Fibroblast of mammary gland (primary cell): ENCODE data around the gene PPP1CC.

Experiments used
- DNase-seq: peaks from one replicate; pipeline ENCODE4 v3.0.0-alpha.2; 2010; ENCODE audit warnings: low read depth
- H3K4me3 ChIP-seq: 2 replicates; pipeline ENCODE4 v1.5.1; 2011; ENCODE audit warnings: low read depth, mild to moderate bottlenecking, low read length, moderate library complexity; ENCODE audit not compliant: control insufficient read depth
- TF ChIP-seq, protein P1 (sequence below): conservative IDR thresholded peaks from 2 replicates; pipeline ENCODE4 v1.5.1; 2011; ENCODE audit warnings: low read depth, low read length, inconsistent platforms; ENCODE audit not compliant: control insufficient read depth, insufficient read depth

Gene PPP1CC

DNA sequence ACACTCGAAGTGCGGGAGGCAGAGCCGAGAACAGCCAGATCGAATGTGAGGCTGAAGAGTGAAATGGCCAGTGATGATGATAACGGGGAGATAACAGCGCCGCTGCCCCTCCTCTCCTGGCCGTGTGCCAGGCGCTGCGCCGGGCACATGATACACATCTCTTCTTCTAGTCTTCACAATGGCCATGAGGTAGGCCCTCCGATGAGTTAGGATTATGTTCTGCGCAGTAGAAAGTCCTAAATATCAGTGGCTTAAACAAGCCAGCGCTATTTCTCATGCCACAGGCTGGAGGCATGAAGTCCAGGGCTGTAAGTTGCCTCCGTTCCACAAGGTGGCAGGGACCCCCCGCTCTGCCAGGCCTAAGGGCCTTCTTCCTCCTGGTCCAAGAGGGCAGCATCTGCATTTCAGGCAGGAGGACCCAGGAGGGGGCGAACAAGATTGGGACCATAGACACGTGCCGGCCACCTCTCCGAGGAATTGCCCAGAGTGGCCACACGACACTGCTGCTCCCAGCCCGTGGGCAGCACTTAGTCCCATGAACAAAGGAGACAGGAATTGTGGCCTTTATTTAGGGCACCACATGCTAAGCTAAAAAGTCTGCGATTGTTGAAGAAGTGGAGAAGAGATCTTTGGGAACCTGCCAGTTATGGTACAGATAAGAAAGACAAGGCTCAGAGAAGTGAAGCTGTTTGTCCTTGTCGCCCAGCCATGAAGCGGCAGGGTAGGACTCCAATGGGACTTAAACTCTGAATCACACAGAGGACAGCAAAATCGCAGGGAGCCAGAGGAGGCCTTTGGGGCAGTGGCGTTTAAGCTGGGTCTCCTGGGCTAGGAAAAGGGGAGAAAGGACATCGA, 42.9 kb downstream of the PPP1CC start:
- TF ChIP-seq, protein P1, sequence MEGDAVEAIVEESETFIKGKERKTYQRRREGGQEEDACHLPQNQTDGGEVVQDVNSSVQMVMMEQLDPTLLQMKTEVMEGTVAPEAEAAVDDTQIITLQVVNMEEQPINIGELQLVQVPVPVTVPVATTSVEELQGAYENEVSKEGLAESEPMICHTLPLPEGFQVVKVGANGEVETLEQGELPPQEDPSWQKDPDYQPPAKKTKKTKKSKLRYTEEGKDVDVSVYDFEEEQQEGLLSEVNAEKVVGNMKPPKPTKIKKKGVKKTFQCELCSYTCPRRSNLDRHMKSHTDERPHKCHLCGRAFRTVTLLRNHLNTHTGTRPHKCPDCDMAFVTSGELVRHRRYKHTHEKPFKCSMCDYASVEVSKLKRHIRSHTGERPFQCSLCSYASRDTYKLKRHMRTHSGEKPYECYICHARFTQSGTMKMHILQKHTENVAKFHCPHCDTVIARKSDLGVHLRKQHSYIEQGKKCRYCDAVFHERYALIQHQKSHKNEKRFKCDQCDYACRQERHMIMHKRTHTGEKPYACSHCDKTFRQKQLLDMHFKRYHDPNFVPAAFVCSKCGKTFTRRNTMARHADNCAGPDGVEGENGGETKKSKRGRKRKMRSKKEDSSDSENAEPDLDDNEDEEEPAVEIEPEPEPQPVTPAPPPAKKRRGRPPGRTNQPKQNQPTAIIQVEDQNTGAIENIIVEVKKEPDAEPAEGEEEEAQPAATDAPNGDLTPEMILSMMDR, result no peak
- no peak overlapping the region for H3K4me3 ChIP-seq
- DNase-seq, result no peak

DNA sequence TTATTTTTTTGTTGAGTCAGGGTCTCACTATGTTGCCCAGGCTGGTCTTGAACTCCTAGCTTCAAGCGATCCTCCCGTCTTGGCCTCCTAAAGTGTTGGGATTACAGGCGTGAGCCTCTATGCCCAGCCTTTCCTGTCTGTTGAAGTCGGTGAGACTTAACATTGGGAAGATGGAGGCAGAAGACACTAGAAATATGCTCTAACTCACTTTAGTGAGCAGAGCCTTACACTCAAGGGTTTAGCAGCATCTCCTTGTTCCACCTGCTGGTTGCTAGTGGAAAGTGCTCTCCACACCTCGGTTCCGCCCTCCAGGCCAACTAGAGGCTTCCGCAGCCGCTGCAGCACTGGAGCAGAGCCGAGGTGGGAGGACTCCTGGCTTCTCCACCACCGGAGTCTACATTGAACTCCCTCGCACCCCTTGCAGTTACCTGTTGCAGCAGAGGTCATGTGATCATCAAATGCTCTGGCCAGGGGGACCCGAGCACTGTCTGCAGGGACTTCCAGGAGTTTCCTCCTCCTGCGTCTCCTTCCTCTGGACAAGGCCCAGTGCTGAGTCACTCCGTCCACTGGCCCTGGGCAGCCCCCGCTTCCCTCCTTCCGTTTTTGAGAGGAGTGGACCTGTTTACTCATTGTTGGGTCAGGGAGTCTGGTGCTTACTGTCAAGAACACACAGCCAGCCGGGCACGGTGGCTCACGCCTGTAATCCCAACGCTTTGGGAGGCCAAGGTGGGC, 44.4 kb downstream of the PPP1CC start:
- DNase-seq, result peak; percentile 92
- TF ChIP-seq, protein P1, result peak; percentile 76
- H3K4me3 ChIP-seq, result peak overlapping the region; percentile 30

DNA sequence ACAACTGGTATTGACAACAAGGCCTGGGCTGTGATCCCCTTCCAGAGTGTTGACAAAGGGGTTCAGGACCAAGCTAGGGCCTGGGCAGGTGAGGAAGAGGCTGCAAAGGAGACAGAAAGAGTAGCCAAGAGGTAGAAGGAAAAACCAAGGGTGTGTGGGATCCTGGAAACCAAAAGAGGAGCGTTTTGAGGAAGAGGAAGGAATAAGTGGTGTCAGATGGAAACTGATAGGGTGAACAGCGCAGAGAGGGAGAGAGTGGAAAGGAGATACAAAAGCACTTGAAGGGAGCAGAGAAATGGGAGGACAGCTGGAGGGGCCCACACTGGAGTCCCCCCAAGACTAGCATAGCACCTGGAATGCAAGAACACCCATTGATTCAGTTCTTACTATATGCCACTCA, 45.5 kb downstream of the PPP1CC start:
- no peak overlapping the region for H3K4me3 ChIP-seq
- no peak for DNase-seq
- TF ChIP-seq, protein P1, result no peak

DNA sequence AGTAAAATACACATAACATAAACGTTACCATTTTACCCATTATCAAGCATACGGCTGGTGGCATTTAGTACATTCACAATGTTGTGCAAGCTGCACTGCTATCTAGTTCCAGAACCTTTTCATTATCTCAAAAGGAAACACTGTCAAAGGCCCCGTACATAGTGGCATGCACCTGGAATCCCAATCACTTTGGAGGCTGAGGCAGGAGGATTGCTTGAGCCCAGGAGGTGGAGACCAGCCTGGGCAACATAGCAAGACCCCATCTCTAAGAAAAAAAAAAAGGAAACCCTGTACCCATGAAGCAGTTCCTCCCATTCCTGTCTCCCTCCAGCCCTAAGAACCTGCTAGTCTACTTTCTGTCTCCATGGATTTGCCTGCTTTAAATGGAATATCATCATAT, 46.4 kb downstream of the PPP1CC start:
- TF ChIP-seq, protein P1, result no peak
- H3K4me3 ChIP-seq, result no peak overlapping the region
- DNase-seq, result no peak

DNA sequence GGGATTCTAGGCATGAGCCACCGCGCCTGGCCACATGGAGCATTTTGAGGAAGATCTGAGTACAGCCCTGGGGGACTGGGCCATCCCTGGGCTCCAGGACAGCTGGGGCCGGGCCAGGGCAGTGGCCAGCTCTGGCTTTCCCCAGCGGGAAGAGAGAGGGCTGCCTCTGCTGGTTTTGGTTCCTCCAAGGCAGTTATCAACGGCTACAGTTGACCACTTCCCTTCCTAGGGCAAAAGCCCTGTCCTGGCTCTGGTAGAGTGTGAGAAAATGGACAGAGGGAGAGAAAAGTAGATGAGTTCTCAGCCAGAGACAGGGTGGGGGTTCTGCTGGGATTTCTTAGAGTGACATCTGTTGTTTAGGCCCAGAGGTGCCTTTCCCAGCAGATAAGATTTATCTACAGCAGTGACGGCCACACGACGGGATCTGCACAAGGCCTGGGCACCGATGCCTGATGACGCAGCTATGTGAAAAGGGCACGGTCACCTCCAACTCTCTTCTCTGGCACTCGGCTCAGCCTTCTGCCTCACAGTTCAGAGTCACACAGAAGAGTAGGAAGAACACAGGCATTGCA, 48.3 kb downstream of the PPP1CC start:
- no peak for DNase-seq
- TF ChIP-seq, protein P1, result no peak
- H3K4me3 ChIP-seq, result no peak overlapping the region

DNA sequence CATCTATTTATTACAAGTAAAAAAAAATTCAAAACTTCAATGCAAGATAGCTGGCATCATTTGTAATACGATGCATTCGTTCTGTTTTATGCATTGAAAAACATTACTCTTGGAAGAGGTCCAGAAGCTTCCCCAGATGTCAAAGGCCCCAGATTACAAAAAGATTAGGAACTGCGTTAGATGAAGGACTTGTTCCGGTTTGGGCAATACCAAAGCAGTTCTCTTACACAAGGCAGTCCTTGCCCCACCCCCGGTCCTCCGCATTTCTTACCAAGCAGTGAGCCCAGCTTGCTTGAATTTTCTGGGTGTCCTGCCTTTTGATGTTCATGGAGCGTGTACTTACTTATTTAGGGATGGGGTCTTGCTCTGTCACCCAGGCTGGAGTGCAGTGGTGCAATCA, 49.0 kb downstream of the PPP1CC start:
- no peak overlapping the region for H3K4me3 ChIP-seq
- TF ChIP-seq, protein P1, result no peak
- DNase-seq, result no peak
